Adrenal gland (tissue), 5 donors: Measurements from ENCODE around the gene MATN1.

ENCODE experiments used
- CTCF ChIP-seq, 6 experiments: fragments of 450-650 bp in 4 of 6; fragments of 200-600 bp in 2 of 6; sonication (generic) in 1 of 6; IDR thresholded peaks; 1 replicate in 5 of 6; 2 replicates in 1 of 6; pipeline versions ENCODE4 v1.5.1 to v1.8.0; 2016 to 2021; ENCODE audit warnings: antibody characterized with exemption in 6 of 6, mild to moderate bottlenecking in 2 of 6, moderate library complexity in 1 of 6
- POLR2A ChIP-seq, 2 donors: fragments of 450-650 bp; IDR thresholded peaks; one replicate each; pipeline ENCODE4 v1.6.1; 2017; ENCODE audit warnings: antibody characterized with exemption in 2 of 2, mild to moderate bottlenecking in 2 of 2, moderate library complexity in 1 of 2
- donor health status: DM: no; HTN: no; CAD: no.

GRCh38 chr1:30679201-30679975 is 44.0 kb downstream of the MATN1 start:
- no peak for TF ChIP-seq POLR2A (IDR thresholded peaks at IDR 0.05)
- TF ChIP-seq CTCF (IDR thresholded peaks at IDR 0.05): no peak
